GM19324 (cell line): ENCODE data around the gene CDH9.
"Not testable (repeated sequence)": the region's sequence is repeated elsewhere in the genome, so short reads cannot be mapped to it uniquely, and the experiment has no call there.

ENCODE experiments used
- ATAC-seq: cut with Tn5 transposase; IDR thresholded peaks from one replicate; pipeline ENCODE4 v1.9.1; 2021; ENCODE audit warnings: mild to moderate bottlenecking, moderate library complexity; ENCODE audit not compliant: unreplicated experiment, low FRiP score

Gene CDH9

GRCh38 chr5:26955161-26955560, 83.2 kb downstream of the CDH9 start:
- ATAC-seq: no peak

GRCh38 chr5:26948921-26949320, 89.5 kb downstream of the CDH9 start:
- no peak for ATAC-seq

GRCh38 chr5:26945901-26946300, 92.5 kb downstream of the CDH9 start:
- ATAC-seq: no peak

GRCh38 chr5:26942481-26942880, 95.9 kb downstream of the CDH9 start:
- ATAC-seq: no peak

GRCh38 chr5:26940994-26941393, 97.4 kb downstream of the CDH9 start:
- ATAC-seq: no peak

- no peak for ATAC-seq
These were observed 106.1 kb downstream of the CDH9 start for GRCh38 chr5:26932238-26932637.

GRCh38 chr5:26921439-26921838, 116.9 kb downstream of the CDH9 start:
- no peak for ATAC-seq

GRCh38 chr5:26903469-26903868, 134.9 kb downstream of the CDH9 start:
- no peak for ATAC-seq

- ATAC-seq: no peak
These were observed 143.6 kb downstream of the CDH9 start for GRCh38 chr5:26894719-26895263.

GRCh38 chr5:26893078-26893477, 145.3 kb downstream of the CDH9 start:
- ATAC-seq: no peak

- ATAC-seq: no peak
These were observed 148.6 kb downstream of the CDH9 start for GRCh38 chr5:26889815-26890214.

- no peak for ATAC-seq
These were observed 153.9 kb downstream of the CDH9 start for GRCh38 chr5:26884481-26884880.

- no peak for ATAC-seq
These were observed 155.0 kb downstream of the CDH9 start for GRCh38 chr5:26883375-26883774.

- no peak for ATAC-seq
These were observed 156.5 kb downstream of the CDH9 start for GRCh38 chr5:26881901-26882300.

- ATAC-seq: no peak
These were observed 161.2 kb downstream of the CDH9 start for GRCh38 chr5:26877154-26877553.

GRCh38 chr5:26872337-26872736, 166.0 kb downstream of the CDH9 start:
- ATAC-seq: no peak

- no peak for ATAC-seq
These were observed 168.6 kb downstream of the CDH9 start for GRCh38 chr5:26869781-26870180.

GRCh38 chr5:26868504-26868903, 169.9 kb downstream of the CDH9 start:
- ATAC-seq: no peak

- ATAC-seq: no peak
These were observed 174.3 kb downstream of the CDH9 start for GRCh38 chr5:26864061-26864460.

GRCh38 chr5:26856238-26856637, 182.1 kb downstream of the CDH9 start:
- no peak for ATAC-seq

- ATAC-seq: not testable (repeated sequence)
These were observed 185.9 kb downstream of the CDH9 start for GRCh38 chr5:26852450-26852849.

GRCh38 chr5:26847041-26847736, 191.2 kb downstream of the CDH9 start:
- no peak for ATAC-seq
